ENCODE data around the gene STPG3.

DNA sequence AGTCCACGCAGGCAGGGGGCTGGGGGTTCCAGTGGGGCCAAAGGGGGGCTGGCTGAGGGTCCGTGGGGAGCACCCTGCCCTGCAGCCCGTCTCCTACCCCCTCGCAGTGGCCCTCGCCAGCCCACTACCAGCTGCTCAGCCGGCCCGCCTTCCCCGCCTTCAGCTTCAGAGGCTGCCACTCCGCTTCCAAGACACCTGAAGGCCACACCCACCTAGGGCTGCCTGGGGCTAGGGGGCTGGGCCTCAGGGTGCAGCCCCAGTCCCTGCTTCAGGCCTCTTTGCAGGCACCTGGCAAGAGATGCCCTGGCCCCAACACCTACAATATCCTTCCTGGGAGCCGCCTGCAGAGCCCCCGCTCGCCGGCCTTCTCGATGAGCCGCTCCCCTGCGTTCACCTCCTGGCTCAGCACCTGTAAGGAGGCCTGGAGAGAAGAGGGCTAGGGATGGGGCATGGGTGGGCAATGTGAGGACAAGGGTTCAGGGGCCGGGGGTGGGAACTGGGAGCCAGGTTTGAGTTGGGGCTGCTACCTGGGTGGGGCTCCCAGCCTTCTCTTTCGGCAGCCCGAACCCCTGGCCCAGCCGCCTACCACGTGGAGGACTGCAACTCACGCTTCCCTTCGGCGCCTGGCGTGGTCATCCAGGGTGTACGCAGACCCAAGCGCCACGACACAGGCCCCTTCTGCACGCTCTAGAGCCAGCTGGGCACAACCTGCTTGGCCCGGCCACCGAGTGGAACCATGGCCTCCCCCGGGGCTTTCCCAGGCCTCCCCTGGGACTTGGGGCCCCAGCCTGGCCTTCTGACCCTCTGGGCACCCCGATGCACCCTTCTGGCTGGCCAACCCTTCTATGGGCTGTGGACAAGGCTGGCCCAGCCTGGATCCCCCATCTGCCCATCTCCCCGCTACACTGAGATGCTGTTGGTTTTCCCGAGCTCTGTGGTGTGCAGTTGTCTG lies 1.7 kb downstream of the STPG3 start:
- TF ChIP-seq, protein P1, sequence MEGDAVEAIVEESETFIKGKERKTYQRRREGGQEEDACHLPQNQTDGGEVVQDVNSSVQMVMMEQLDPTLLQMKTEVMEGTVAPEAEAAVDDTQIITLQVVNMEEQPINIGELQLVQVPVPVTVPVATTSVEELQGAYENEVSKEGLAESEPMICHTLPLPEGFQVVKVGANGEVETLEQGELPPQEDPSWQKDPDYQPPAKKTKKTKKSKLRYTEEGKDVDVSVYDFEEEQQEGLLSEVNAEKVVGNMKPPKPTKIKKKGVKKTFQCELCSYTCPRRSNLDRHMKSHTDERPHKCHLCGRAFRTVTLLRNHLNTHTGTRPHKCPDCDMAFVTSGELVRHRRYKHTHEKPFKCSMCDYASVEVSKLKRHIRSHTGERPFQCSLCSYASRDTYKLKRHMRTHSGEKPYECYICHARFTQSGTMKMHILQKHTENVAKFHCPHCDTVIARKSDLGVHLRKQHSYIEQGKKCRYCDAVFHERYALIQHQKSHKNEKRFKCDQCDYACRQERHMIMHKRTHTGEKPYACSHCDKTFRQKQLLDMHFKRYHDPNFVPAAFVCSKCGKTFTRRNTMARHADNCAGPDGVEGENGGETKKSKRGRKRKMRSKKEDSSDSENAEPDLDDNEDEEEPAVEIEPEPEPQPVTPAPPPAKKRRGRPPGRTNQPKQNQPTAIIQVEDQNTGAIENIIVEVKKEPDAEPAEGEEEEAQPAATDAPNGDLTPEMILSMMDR (IDR thresholded peaks at IDR 0.05): no peak
- no peak for TF ChIP-seq POLR2A (IDR thresholded peaks at IDR 0.05)
